ENCODE data around the gene PCDH19. TPM values are rescaled to one million over a fixed set of nuclear protein-coding genes. Genes with fewer than 3 reads are reported as not detected.

PCDH19 gene
- total and polyA plus RNA-seq, 2 experiments from 2014 or later: 0.87 to 1.4 TPM

DNA sequence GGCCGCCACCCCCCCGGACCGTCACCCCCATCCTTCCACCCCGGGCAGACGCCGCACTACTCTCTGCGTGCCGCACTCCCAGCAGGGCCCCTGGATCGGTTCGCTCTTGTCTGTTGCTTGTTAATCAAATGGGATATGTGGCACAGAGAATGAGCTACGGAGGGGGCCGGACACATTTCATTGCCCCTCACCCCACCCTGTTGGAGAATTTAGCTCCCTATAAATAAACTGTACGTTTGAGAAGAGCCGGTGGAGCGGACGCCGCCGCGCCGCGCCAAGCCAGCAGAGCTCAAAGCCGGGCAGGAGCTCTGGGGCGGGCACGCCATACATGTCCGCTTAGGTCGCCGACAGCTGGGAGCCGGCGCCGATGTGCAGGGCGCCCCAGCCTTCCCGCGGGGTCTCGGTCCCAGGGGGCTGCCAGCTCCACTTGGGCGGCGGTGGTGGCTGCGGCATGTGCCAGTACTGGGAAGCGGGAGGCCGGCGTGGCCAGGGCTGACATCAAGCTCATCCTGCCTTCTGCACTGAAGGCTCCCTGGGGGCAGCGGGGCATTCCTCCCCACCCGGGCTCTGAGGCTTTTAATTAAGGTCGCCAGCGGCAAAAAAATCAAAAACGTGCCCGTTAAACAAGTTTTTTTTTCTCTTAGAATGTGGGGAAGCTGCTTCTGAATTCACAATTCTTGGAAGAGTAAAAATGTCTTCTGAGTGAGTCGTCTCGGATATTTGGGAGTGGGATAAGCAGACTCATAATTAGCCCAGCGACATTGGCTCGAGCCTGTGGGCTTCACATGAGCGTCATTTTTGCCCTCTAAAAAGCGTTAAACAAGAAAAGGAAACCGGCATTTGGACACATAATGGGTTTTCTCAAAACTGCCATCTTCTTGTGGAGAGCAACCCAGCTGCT, 1.1 kb upstream of the PCDH19 start:
- H3K27me3 Mint-ChIP-seq (ENCODE audit: insufficient read depth, low read depth, poor library complexity): peaks cover 64% of the 10 kb centered on the region
- peaks cover 17% of the 10 kb centered on the region for H3K4me1 ChIP-seq (ENCODE audit: insufficient read depth)
- peaks cover 67% of the 10 kb centered on the region for H3K27me3 ChIP-seq (ENCODE audit: insufficient read depth)
- H4K20me1 ChIP-seq (replicated peaks; ENCODE audit: insufficient read depth): no peaks in the 10 kb centered on the region
- peaks cover 22% of the 10 kb centered on the region for H3K4me1 Mint-ChIP-seq
- H3K4me3 ChIP-seq: peak overlapping the region; percentile 51
- no peak overlapping the region for H3K27ac Mint-ChIP-seq
- no peaks in the 10 kb centered on the region for H3K79me2 ChIP-seq (replicated peaks; ENCODE audit: insufficient read depth)
- no peaks in the 10 kb centered on the region for H3K9me2 ChIP-seq (ENCODE audit: insufficient read depth)
- DNase-seq (ENCODE audit: low spot score) (peak; percentile 10), ATAC-seq (no peak; the same call in 2 of the 3 replicates)
- peak overlapping the region; percentile 75 for H3K4me2 ChIP-seq
- no peak overlapping the region for H2AFZ ChIP-seq
- peaks cover 8% of the 10 kb centered on the region; the same call in 2 of the 3 replicates for H3K9me3 Mint-ChIP-seq
- TF ChIP-seq, protein P1, sequence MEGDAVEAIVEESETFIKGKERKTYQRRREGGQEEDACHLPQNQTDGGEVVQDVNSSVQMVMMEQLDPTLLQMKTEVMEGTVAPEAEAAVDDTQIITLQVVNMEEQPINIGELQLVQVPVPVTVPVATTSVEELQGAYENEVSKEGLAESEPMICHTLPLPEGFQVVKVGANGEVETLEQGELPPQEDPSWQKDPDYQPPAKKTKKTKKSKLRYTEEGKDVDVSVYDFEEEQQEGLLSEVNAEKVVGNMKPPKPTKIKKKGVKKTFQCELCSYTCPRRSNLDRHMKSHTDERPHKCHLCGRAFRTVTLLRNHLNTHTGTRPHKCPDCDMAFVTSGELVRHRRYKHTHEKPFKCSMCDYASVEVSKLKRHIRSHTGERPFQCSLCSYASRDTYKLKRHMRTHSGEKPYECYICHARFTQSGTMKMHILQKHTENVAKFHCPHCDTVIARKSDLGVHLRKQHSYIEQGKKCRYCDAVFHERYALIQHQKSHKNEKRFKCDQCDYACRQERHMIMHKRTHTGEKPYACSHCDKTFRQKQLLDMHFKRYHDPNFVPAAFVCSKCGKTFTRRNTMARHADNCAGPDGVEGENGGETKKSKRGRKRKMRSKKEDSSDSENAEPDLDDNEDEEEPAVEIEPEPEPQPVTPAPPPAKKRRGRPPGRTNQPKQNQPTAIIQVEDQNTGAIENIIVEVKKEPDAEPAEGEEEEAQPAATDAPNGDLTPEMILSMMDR (conservative IDR thresholded peaks at IDR 0.05; ENCODE audit: low read depth in 2 of 2): no peak
- TF ChIP-seq, protein P2, sequence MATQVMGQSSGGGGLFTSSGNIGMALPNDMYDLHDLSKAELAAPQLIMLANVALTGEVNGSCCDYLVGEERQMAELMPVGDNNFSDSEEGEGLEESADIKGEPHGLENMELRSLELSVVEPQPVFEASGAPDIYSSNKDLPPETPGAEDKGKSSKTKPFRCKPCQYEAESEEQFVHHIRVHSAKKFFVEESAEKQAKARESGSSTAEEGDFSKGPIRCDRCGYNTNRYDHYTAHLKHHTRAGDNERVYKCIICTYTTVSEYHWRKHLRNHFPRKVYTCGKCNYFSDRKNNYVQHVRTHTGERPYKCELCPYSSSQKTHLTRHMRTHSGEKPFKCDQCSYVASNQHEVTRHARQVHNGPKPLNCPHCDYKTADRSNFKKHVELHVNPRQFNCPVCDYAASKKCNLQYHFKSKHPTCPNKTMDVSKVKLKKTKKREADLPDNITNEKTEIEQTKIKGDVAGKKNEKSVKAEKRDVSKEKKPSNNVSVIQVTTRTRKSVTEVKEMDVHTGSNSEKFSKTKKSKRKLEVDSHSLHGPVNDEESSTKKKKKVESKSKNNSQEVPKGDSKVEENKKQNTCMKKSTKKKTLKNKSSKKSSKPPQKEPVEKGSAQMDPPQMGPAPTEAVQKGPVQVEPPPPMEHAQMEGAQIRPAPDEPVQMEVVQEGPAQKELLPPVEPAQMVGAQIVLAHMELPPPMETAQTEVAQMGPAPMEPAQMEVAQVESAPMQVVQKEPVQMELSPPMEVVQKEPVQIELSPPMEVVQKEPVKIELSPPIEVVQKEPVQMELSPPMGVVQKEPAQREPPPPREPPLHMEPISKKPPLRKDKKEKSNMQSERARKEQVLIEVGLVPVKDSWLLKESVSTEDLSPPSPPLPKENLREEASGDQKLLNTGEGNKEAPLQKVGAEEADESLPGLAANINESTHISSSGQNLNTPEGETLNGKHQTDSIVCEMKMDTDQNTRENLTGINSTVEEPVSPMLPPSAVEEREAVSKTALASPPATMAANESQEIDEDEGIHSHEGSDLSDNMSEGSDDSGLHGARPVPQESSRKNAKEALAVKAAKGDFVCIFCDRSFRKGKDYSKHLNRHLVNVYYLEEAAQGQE (IDR thresholded peaks at IDR 0.05; ENCODE audit: unreplicated experiment): no peak
- TF ChIP-seq EZH2 (IDR thresholded peaks at IDR 0.05; ENCODE audit: low read depth, unreplicated experiment): peak; percentile 81
- no peak for TF ChIP-seq STAT1 (IDR thresholded peaks at IDR 0.05; ENCODE audit: unreplicated experiment)
- no peak for TF ChIP-seq NANOG (IDR thresholded peaks at IDR 0.05; ENCODE audit: borderline replicate concordance)
- no peak for TF ChIP-seq ZNF331 (CRISPR knock-in tag; IDR thresholded peaks at IDR 0.05; ENCODE audit: low read depth)
- no peak for TF ChIP-seq EZH2phosphoT487 (IDR thresholded peaks at IDR 0.05; ENCODE audit: unreplicated experiment)
- no peak for TF ChIP-seq CREB1 (CRISPR knock-in tag; IDR thresholded peaks at IDR 0.05; ENCODE audit: low read depth)
- TF ChIP-seq JUNB (IDR thresholded peaks at IDR 0.05; ENCODE audit: unreplicated experiment): no peak
- peaks cover 7% of the 10 kb centered on the region; the same call in 1 of the 3 replicates for H3K36me3 Mint-ChIP-seq (ENCODE audit: low read depth)
- peak overlapping the region; percentile 83 for H3K4me3 Mint-ChIP-seq
- no peaks in the 10 kb centered on the region for H3F3A ChIP-seq (replicated peaks; ENCODE audit: low read depth)
- H3K36me3 ChIP-seq (ENCODE audit: insufficient read depth): no peaks in the 10 kb centered on the region
- no peak overlapping the region for H3K27ac ChIP-seq (ENCODE audit: low read depth)
